Activated naive CD4-positive, alpha-beta T cell (primary cell): ENCODE results near the gene MTUS2.
"Not testable (repeated sequence)": the region's sequence is repeated elsewhere in the genome, so short reads cannot be mapped to it uniquely, and the experiment has no call there.

Source experiments
- DNase-seq, 4 experiments: peaks; one replicate each; lab custom pipeline; 2025; lab: John Stamatoyannopoulos, UW

The MTUS2 gene

GRCh38 chr13:28958441-28958840 lies 138.3 kb downstream of the MTUS2 start:
- no peak for DNase-seq

GRCh38 chr13:28964052-28964451 lies 143.9 kb downstream of the MTUS2 start:
- DNase-seq: no peak

- no peak for DNase-seq
Measured at GRCh38 chr13:28964803-28965202, 144.7 kb downstream of the MTUS2 start.

DNA sequence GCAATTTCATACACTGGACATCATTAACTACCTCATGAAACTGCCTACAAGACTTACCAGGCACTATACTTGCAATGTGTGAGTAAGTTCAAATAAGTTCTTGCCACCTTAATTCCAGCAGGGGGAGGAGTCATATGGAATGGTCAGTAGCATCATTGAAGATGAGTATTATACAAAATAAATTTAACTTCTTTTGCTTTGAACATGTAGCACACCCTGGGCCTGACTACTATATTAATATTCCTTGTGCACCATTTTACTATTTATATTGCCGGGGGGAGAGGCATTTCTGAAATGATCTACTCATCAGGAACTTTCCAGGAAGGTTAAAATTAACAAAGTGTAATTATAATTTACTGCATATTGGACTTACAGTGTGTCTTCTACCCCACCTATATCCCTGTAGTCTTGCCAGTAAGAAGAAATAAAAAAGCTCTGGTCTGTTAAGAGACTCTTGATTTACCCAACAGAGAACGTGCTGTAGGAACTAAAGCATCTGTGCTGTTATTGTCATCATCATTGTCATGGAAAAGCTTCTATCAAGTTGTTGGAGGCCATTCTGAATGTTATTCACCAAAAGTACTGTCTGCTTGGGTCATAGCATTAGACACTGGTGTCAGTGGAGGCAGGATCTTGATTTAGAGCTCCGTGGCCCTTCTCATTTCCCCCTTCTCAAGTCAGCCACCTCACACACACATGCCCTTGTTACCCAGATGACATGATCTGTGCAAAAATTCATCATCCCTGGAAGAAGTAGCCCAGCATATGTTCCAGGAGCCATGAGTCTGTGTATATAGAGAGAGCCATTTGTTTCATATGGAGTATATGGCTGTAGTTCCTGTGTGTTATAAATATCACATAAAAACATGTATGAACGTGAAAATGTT lies 147.1 kb downstream of the MTUS2 start:
- DNase-seq: no peak

GRCh38 chr13:28976195-28976594 lies 156.1 kb downstream of the MTUS2 start:
- no peak for DNase-seq

DNA sequence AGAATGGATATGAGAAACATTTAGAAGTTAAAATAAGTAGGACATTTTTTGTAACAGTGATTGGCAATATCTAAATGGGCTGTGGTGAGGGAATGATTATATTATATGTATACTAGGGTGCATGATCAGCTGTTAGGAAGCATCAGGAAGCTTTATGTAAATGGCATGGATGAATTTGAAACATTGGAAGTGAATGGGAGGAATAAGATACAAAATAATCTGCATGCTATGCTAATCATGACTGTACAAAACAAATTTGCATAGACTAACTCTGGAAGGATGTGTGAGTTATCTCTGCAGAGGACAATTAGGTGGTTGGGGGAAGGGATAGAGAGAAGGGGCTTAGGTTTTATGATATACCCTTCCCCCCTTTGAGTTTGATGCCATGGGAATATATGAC lies 156.5 kb downstream of the MTUS2 start:
- DNase-seq: no peak

DNA sequence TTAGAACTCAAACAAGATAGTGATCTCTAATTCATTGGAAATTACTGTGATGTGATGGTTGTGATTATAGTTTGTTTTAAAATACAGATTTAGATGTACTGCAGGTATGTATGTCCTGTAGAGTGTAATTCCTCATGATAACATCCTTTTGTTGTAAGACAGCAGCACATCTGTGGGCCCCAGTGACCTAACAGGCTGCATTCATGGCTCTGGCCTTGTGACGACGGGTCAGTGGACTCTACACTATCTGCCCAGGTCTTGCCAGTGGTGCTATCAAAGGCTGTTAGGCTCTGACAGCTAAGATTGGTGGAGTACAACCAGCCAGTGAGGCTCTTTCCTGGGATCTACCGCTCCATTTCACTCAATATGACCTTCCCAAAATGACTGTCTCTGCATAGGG lies 158.4 kb downstream of the MTUS2 start:
- DNase-seq: no peak

DNA sequence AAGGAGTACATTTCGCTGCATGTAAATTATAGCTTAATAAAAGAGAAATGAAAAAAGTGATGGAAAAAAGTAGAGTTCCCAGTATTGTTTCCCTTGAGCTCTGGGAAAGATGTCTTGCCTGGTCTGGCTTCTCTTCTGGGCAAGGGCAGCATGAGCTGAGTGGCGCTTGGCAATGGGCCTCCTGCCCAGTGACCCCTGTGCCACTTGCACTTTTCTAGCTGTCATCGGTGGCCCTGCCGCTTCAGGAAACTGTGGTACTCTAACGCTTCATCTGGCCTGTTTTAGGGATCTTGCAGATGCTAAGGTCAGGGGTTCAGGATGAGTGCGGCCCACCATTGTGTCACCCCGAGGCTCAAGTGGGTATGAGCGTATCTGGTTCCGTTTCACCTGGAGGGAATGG lies 161.4 kb downstream of the MTUS2 start:
- no peak for DNase-seq

GRCh38 chr13:28983641-28984040 lies 163.5 kb downstream of the MTUS2 start:
- DNase-seq: no peak

- no peak for DNase-seq
Measured at GRCh38 chr13:28984326-28984725, 164.2 kb downstream of the MTUS2 start.

DNA sequence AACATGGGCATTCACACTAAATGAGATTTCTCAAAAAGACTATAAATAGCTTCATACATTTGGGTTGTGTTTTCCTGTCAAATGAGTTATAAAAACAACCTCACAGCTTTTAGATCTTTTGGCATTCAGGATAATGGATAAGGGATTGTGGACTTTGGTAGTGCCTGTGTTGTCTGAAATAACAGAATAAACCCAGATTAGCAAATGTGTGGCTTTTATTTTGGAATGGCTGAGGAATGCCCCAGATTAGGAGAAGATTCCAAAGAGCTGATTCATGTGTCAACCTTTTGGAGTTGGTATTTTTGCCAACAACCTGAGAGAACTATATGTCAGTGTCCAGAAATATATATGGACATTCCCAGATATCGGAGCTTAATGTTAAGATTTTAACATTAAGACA lies 164.7 kb downstream of the MTUS2 start:
- DNase-seq: no peak

DNA sequence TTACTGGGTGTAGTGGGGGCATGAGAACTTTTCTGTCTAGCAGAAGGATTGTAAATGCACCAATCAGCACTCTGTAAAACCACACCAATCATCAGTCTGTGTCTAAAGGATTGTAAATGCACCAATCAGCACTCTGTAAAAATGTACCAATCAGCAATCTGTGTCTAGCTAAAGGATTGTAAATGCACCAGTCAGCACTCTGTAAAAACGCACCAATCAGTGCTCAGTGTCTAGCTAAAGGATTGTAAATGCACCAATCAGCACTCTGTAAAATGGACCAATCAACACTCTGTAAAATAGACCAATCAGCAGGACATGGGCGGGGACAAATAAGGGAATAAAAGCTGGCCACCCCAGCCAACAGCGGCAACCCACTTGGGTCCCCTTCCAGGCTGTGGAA lies 170.2 kb downstream of the MTUS2 start:
- DNase-seq: not testable (repeated sequence)

DNA sequence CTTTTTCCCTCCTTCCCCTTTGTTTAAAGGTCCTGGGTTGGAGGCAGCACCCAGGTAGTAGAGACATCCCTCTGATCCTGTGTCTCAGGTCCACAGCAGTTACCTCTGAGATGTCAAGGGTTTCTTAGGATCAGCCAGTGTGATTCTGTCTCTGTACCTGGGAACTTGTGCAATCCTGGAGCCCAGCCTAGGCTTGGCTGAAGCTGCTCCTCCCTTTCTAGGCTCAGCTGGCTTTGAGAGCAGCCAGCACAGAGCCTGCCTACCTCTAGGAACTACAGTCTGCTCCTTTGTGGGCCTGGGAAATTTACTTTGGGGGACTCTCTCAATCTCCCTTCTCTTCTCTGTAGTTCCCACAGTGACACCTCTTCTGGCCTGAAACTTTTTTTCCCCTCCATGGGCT lies 171.6 kb downstream of the MTUS2 start:
- DNase-seq: no peak

- DNase-seq: no peak
Measured at GRCh38 chr13:29000826-29001225, 180.7 kb downstream of the MTUS2 start.

GRCh38 chr13:29005035-29005762 lies 185.1 kb downstream of the MTUS2 start:
- no peak for DNase-seq

DNA sequence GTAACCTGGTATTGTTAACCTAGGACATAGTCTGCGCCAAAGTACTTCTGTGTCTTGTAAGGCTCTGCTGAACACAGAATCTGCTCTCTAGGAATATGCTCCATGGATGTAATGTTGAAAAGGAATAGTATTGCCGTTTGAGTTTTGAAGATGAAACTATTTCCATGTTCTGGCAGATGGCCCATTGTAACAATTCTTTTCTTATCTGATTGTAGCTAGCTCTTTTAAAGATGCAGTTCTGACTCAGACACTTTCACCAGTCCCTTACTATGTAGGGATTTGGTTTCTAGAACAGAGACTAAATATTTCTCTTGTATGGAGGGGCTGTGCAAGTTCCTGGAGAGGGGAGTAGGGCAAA lies 185.6 kb downstream of the MTUS2 start:
- no peak for DNase-seq

DNA sequence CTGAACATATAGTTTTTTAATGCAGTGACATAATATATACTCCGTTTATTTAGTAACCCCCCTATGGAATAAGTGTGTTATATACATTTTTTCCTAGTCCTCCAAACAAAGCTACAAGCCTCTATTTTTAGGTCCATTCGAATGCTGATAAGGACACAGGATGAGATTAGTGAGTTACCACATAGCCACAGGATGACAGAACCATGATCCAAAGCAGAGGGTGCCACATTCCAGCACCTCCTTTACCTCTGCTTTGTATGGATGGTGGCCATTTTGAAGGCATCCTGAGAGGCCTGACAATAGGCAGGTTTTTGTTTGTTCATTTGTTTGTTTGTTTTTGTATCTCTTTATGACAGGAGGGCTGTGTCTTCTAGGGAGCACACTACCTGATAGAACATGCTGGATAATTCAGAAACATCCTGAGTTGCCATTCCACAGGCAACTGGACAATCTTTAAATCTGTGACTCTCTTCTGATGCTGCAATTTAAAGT lies 186.3 kb downstream of the MTUS2 start:
- no peak for DNase-seq

GRCh38 chr13:29008296-29008695 lies 188.2 kb downstream of the MTUS2 start:
- DNase-seq: no peak

GRCh38 chr13:29020314-29020713 lies 200.2 kb downstream of the MTUS2 start:
- no peak for DNase-seq

- no peak for DNase-seq
Measured at GRCh38 chr13:29021311-29021710, 201.2 kb downstream of the MTUS2 start.

- no peak for DNase-seq
Measured at GRCh38 chr13:29021717-29022116, 201.6 kb downstream of the MTUS2 start.

GRCh38 chr13:29022410-29022809 lies 202.3 kb downstream of the MTUS2 start:
- no peak for DNase-seq

DNA sequence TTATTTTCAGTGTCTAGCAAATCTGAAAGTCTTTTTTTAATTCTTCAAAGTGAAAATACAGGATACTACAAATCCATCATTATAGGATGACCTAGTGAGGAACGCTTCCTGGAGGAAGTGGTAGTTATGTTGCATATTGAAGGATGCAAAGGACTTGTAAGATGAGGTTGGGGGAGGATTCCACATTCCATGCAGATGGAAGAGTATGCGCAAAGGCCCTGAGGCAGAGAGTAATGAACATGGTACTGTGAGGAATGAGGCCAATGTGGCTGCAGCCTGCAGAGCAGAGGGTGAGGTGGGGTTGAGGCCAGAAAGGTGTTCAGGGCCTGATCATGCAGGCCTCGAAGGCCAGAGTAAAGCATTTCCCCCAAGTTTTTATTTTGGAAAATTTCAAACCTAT lies 202.8 kb downstream of the MTUS2 start:
- no peak for DNase-seq
